ENCODE measurements around the gene AVPI1.

DNA sequence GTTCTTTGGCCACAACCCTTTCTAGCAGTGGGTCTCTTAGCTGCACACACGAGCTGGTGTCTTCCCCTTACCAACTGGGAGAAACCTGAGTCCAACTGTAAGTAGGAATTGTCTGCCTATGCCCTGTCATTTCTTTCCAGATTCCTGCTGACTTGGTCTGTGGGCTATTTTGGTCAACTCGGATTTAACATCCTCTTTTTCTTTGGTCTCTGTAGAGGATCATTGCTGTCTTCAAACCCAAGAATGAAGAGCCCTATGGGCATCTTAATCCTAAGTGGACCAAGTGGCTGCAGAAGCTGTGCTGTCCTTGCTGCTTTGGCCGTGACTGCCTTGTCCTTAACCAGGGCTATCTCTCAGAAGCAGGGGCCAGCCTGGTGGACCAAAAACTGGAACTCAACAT, 36.3 kb downstream of the AVPI1 start:
- TF ChIP-seq, protein P1, sequence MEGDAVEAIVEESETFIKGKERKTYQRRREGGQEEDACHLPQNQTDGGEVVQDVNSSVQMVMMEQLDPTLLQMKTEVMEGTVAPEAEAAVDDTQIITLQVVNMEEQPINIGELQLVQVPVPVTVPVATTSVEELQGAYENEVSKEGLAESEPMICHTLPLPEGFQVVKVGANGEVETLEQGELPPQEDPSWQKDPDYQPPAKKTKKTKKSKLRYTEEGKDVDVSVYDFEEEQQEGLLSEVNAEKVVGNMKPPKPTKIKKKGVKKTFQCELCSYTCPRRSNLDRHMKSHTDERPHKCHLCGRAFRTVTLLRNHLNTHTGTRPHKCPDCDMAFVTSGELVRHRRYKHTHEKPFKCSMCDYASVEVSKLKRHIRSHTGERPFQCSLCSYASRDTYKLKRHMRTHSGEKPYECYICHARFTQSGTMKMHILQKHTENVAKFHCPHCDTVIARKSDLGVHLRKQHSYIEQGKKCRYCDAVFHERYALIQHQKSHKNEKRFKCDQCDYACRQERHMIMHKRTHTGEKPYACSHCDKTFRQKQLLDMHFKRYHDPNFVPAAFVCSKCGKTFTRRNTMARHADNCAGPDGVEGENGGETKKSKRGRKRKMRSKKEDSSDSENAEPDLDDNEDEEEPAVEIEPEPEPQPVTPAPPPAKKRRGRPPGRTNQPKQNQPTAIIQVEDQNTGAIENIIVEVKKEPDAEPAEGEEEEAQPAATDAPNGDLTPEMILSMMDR (IDR thresholded peaks at IDR 0.05; ENCODE audit: low read length) = no peak
- TF ChIP-seq EZH2 (optimal IDR thresholded peaks at IDR 0.05; ENCODE audit: low read depth, low read length) (no peak), EZH2phosphoT487 (IDR thresholded peaks at IDR 0.05; ENCODE audit: low read length) (no peak)
